GM19463 (cell line): Measurements from ENCODE around the gene IL4R.
"Not testable (repeated sequence)": the region's sequence is repeated elsewhere in the genome, so short reads cannot be mapped to it uniquely, and the experiment has no call there.

Experiments used
- ATAC-seq: cut with Tn5 transposase; IDR thresholded peaks from one replicate; pipeline ENCODE4 v1.9.1; 2021; ENCODE audit warnings: mild to moderate bottlenecking, moderate library complexity; ENCODE audit not compliant: unreplicated experiment

Gene IL4R

DNA sequence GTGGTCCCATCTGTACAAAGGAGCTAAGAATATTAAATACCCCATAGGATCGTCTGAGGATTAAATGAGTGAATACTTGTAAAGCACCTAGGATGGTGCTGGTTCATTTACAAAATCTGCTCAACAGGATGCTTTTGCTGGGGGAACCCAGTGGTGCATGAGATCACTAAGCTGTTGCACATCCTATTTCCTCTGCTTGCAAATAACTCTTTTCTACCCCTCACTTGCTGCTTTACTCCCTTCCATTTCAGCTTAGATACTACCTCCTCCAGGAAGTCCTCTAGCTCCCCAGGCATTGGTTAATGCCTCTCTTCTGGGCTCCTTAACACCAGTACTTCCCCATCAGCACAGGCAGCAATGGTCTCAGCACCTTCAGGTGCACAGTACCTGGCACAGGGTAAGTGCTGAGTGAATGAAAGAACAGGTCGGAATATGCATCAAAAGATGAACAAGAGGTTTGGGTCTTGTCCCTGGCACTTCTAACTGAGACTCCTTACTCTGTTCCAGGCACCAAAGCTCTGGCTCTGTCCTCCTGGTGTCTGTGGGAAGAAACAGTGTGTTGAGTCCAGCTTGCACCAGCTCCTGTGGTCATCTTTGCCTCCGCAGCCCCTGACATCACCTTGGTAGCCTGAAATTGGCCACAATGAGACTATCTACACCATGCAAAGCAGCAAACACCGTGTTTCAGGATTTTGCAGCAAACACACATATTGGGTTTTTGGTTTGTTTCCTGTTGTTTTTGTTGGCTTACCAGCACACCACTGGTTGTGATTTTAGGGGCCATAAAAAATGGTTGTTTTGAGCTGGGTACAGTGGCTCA, 64.1 kb downstream of the IL4R start:
- ATAC-seq = no peak

DNA sequence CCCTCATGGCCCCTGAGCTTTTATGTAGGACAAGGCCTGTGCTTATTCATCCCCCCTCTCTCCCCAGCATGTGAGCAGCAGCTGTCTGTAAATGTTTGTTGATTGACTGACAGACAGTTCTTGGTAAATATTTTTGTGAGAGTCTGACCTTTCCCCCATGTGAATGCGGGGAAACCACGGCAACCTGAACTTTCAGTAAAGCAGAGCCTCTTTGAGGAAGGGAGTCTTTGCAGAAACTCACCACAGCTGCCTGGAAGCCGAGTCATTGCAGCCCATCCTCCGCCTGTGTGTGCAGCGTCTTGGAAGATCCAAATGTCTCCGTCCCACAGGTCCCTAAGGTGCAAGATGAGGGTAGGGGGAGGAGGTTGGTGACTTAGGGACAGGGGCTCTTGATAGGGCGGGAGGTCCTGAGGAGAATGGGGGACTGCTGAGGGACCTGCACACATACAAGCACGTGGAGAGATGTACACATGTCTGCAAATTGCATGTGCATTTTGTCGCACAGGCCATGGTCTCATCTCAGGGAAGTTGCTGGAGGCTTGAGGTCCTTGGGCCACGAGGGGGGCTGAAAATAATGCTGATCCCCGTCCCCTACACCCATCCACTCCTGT, 65.2 kb downstream of the IL4R start:
- ATAC-seq = no peak

- ATAC-seq = no peak
These were observed 66.1 kb downstream of the IL4R start for GRCh38 chr16:27379919-27380318.

GRCh38 chr16:27381236-27381635, 67.5 kb downstream of the IL4R start:
- ATAC-seq = no peak

GRCh38 chr16:27381974-27382855, 68.4 kb downstream of the IL4R start:
- no peak for ATAC-seq

GRCh38 chr16:27383556-27384243, 69.9 kb downstream of the IL4R start:
- no peak for ATAC-seq

DNA sequence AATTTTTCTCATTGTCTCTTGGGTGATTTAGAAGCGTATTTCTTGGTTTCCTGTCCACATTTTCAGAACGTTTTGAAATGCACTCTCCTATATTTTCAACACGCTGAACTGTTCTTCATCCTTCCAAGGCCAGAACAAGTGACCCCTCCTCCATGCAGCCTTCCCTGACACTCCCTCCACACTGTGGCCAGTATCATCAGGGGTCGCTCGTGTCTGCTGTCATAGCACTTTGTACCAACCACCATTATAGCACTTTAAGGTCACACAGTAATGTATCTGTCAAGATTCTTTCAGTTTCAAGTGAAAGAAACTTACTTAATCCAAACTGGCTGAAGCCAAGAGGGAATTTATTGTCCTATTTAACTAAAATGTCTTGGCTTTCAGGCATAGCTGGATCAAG, 70.7 kb downstream of the IL4R start:
- no peak for ATAC-seq

DNA sequence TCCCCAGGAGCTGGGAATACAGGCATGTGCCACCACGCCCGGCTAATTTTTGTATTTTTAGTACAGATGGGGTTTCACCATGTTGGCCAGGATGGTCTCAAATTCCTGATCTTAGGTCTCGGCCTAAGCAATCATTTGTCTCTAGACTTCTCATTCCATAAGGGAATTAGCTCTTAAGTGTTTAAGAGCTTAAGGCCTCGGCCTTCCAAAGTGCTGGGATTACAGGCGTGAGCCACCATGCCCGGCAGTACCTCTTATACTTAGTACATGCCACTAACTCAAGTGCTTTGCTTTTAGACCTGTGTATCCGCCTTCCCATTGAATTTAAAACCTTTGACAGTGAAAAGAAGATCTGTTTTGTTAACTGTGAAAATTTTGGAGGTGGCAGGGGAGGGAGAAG, 71.6 kb downstream of the IL4R start:
- no peak for ATAC-seq

GRCh38 chr16:27386674-27387073, 72.9 kb downstream of the IL4R start:
- no peak for ATAC-seq

DNA sequence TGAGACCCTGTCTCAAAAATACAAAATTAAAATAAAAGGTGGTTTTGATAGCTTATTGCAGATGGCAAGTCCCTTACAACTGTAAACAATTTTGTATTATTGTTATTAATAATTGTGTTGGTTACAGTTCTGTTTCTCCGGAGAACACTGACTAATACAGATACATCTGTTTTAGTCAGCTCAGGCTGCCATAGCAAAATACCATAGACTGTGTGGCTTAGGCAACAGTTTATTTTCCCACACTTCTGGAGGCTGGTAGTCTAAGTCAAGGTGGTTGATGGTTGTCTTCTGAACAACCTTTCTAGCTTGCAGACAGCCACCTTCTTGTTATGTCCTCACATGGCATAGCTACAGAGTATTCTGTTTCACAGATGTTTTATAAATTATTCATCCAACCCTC, 74.0 kb downstream of the IL4R start:
- peak; percentile 79 for ATAC-seq

DNA sequence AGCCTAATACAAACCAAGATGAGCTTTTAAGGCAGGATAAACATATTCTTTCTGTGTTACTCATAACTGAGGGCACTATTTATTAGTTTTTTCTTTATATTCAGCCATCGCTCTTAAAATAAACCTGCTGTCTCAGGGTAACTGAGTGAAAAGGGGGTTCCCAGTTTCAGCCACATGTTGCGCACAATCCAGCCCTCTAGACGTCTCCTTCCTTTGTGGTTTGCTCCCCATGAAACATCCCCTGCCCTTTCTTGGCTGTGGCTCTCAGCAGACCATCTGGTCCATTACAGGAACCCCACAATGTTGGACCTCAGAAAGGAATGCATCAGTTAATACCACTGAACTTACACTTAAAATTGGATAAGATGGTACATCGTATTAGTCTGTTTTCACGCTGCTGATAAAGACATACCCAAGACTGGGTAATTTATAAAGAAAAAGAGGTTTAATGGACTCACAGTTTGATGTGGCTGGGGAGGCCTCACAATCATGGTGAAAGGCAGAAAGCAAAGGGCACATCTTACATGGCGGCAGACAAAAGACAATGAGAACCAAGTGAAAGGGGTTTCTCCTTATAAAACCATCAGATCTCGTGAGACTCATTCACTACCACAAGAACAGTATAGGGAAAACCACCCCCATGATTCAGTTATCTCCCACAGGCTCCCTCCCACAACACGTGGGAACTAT, 75.6 kb downstream of the IL4R start:
- ATAC-seq = no peak

DNA sequence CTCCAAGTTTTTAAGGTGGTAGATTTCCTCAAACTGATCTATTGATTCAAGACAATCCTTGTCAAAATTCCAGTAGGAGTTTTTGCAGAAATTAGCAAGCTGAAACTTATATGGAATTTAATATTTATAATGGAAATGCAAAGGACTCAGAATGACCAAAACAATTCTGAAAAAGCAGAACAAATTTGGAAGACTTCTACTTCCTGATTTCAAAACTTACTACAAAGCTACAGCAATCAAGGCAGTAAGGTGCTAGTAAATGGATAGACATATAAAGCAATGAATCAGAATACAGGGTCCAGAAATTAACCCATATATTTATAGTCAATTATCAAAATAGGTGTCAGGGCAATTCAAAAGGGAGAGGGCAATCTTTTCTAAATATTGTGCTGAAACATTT, 76.4 kb downstream of the IL4R start:
- ATAC-seq = no peak

- no peak for ATAC-seq
These were observed 78.9 kb downstream of the IL4R start for GRCh38 chr16:27392671-27393070.

- ATAC-seq = no peak
These were observed 80.7 kb downstream of the IL4R start for GRCh38 chr16:27394516-27394915.

GRCh38 chr16:27398341-27398893, 84.6 kb downstream of the IL4R start:
- not testable (repeated sequence) for ATAC-seq

- no peak for ATAC-seq
These were observed 85.4 kb downstream of the IL4R start for GRCh38 chr16:27398894-27399853.

- no peak for ATAC-seq
These were observed 86.2 kb downstream of the IL4R start for GRCh38 chr16:27399969-27400368.

- no peak for ATAC-seq
These were observed 87.2 kb downstream of the IL4R start for GRCh38 chr16:27400751-27401620.
